Anterior cingulate cortex (tissue), 58 donors: ENCODE results near the gene VWA5A.

Experiments
- DNase-seq, 58 donors: peaks; one replicate each; lab custom pipeline; 2025; lab: John Stamatoyannopoulos, UW

VWA5A gene, protein sequence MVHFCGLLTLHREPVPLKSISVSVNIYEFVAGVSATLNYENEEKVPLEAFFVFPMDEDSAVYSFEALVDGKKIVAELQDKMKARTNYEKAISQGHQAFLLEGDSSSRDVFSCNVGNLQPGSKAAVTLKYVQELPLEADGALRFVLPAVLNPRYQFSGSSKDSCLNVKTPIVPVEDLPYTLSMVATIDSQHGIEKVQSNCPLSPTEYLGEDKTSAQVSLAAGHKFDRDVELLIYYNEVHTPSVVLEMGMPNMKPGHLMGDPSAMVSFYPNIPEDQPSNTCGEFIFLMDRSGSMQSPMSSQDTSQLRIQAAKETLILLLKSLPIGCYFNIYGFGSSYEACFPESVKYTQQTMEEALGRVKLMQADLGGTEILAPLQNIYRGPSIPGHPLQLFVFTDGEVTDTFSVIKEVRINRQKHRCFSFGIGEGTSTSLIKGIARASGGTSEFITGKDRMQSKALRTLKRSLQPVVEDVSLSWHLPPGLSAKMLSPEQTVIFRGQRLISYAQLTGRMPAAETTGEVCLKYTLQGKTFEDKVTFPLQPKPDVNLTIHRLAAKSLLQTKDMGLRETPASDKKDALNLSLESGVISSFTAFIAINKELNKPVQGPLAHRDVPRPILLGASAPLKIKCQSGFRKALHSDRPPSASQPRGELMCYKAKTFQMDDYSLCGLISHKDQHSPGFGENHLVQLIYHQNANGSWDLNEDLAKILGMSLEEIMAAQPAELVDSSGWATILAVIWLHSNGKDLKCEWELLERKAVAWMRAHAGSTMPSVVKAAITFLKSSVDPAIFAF

DNA sequence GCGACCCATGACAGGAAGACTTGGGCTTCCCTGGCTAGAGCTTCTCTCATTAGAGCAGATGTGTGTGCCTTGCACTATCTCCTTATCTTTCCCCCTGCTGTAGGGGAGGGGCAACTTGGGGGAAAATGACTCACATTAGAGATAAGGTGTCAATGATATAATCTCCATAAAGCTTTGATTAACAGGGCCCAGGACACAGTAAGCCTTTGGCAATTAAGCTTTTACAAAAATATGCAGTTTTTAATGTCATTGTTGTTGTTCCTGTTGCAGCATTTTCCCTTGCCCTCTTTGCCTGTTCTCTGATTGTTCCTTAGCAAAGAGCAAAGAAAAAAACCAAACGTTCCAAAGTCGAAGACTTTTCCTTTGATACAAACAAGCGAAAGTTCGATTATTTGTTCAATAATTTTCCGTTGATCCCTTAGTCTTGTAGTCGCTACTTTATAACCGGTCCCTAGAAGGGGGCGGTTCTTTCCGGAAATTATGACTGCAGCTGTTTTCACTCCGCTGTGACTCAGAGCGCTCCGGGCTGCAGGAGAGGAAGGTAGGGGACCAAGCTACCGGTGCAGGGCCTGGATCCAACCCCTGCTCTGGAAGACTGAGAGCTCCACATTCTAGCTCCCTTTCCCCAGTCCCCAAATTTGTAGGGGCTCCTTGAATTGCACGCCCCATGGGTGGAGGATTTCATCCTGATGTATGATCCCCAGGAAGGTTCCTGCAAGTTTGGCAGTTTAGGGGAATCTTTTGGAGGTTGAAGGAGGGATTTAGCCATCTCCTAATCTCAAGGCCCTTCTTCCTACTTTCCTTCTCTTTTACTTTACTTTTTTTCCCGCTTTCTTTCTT lies at the start of gene VWA5A:
Gene VWA5A (plus strand): TSS at position 509 of the 840 bp plus-strand sequence. CDS start 2,062 bp downstream, outside the sequence.
- peak in 53 of 58 donors; percentile 6 to 83 (median 33) for DNase-seq

DNA sequence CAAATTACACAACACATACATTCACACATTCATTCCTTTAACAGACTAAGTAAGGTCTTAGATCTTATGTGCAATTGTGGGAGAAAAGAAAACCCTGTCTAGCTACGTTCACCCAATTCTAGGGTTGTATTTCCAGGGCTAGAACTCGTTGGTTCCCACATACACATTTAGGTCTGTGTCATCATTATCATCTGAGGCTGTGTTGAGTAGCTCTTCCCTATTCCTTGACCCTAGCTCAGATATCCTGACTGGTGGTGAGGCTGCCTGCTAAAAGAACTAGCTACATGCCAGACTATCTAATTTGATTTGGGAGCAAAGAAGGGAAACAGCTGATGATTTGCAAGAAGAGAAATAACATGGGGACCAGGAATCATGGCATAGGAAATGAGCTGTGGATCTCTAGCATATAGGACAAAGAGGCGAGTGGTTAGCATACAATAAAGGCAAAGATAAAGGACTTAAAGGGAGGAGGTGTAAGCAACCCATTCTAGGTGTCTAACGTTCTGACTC lies 46.6 kb upstream of the VWA5A start:
- no peak for DNase-seq

DNA sequence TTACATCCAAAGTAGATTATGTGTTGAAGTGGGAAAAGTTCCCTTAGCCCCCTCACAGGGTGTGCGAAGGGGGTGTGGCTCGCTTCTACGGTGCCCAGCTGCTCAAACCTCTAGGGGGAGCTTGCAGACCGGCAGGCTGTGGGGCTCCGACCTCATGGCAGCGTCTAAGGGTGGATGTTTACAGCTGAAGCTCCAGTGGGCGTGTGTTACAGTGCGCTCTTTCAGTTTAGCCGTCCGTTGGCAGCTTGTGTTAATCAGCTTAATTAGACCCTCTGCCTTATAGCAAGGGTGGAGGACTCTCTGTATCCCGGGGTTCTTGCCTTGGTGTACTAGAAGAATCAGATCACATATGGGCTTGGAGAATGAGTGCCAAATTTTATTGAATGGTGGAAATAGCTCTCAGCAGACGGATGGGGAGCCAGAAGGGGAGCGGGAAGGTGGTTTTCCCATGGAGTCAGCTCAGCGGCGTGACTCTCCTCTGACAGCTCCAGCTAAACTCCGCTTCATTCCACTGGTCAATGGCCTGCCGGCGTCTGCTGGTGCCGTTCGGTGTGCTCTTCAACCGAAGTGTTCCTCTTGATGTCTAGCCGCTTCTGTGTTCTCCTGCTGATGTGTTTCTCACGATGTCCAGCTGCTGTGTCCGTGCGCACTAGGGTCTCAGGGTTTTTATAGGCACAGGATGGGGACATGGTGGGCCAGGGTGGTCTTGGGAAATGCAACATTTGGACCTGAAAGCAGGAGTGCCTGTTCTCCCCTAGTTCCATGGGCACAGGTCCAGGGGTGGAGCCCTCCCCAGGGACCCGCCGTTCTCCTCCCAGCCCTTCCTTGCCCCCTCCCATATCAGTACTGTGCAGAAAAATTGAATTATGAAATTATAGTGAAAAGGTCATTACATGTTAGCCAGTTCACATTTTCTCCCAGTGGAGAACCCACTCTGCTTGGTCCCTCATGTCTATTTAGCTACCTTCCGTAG lies 45.5 kb upstream of the VWA5A start:
- peak in 24 of 58 donors; percentile 7 to 61 (median 28) for DNase-seq

DNA sequence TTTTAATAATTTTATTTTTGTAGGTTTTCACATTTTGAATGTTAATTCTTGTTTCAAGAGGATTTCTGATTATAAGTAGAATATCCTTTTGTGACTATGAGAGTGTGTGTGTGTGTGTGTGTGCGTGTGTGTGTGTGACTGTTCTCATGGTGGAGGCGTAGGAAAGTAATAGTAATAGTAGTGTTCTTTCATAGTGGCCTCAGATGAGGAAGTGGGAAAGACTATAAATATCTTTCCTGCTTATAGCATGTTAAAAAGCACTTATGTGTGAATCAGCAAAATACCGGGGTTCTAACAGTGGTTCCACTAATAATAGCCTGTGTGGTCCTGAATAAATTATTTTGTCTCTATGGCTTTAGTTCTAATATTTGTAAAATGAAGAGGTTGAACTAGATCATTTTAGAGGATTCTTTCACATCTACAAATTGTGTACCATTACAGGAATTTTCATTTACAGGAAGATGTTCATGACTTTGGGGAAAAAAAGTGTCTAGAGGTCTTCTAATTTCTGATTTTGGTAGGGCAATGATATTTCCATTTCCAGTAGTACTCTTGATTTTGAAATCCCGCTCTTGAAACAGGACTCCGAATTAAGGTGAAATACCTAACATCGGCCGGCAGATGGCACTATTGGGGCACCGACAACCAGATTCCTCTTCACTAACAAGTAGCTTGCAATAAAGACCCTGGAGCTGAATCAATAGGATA lies 44.2 kb upstream of the VWA5A start:
- peak in 48 of 58 donors; percentile 13 to 80 (median 48) for DNase-seq

DNA sequence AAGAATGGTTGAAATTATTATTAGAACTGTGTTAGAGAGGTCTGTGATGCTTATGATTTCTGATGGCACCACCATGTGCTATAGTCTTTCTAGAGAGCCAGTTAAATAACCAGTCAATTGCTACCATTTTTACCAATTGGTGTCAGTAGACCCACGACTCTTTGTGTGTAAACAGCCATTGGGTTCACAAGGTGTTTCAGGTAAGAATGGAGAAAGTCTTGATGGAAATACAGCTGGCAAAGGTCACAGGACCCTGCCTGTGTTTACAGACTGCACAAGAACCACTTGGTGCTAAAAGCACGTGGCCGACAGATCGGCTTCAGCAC lies 43.7 kb upstream of the VWA5A start:
- DNase-seq = no peak

DNA sequence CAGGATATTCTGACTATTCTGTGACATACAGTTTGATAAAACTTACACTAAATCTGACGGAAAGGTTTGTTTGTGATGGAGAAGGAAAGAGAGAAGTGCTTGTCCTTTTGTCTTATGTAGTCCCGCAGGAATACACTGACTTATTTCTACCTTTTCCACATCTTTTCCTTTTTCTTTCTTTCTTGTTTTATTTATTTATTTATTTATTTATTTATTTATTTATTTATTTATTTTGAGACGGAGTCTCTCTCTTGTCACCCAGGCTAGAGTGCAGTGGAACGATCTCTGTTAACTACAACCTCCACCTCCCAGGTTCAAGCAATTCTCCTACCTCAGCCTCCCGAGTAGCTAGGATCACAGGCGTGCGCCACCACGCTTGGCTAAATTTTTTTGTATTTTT lies 43.1 kb upstream of the VWA5A start:
- DNase-seq = no peak

DNA sequence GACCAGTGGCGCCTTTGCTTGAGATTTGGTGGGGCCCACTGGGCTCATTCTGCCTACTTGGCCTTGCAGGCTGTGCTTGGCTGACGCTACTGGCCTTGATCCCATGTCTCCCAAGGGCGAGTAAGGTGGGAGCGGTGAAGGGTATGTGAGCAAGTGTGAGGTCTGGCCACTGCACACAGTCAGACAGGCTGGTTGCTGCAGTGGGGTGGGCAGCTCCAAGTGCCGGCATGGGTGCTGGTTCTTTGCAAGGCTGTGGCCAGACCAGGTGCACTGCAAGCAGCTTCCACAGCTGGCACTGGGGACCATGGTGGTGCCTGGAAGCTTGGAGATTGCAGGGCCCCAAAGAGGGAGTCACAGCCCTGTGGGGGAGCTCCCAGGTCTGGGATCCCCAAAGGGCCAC lies 40.7 kb upstream of the VWA5A start:
- DNase-seq = no peak

DNA sequence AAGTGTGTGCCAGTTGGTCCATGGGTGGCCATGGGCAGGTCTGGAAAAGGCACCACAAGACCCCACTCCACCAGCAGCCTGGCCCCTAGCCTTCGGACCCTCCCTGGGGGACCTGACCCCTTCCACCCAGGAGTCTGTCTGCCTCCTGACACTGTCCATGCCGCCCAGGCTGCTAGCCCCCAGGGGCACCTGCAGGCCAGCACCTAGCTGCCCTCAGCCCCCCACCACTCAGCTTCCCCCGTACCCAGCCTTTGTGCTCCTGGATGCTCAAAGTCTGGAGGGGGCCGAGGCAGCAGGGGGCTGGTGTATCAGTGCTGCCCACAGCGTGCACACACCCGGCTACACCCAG lies 39.8 kb upstream of the VWA5A start:
- no peak for DNase-seq

DNA sequence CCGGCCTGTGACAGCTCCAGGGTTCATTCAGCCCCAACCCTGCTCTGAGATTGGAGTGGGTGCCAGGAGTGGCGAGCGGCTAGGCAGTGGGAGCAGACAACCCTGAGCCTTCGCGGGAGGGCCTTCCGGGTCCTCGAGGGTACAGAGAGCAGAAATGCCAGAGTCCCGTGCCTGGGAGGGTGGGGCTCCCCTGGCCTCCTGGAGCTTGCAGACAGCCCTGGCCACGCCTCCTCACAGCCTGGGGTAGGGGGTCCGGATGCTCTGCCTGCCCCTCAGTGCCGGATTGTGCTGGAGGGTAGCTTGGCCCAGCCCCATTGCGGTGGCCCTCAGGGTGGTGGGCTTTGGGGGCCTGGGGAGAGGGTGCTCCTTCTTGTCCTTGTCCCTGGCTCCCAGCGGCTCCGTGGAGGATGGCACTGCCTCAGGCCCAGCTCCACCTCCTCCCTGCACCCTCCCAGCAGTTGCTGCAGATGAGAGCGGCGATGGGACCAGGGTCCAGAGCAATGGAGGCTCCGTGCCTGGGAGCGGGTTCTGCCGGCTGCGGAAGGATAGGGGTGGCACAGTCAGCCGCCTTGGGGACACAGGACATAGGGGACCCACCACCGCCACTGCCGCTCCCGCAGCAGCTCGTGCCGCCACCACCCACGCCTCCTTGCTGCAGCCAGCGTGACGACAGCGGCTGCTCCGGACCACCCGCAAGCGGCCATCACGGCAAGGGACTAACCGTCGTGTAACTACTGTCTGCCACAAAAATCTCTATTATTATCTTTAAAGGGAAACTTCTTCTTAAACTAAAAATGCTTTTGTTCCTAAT lies 39.2 kb upstream of the VWA5A start:
- DNase-seq = peak in 39 of 58 donors; percentile 13 to 79 (median 52)

DNA sequence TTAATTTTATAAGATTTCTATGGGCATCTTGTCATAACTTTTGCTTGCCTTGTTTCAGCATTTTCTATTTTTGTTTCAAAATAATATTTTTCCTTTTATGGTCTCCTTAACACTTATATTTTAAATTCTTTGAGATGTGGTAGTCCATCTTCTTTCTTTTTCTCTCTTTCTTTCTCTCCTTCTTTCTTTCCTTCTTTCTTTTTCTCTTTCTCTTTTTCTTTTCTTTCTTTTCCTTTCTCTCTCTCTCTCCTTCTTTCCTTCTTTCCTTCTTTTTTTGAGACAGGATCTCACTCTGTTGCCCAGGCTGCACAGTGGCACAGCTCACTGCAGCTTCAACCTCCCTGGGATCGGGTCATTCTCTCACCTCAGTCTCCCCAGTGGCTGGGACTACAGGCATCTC lies 38.0 kb upstream of the VWA5A start:
- no peak for DNase-seq

DNA sequence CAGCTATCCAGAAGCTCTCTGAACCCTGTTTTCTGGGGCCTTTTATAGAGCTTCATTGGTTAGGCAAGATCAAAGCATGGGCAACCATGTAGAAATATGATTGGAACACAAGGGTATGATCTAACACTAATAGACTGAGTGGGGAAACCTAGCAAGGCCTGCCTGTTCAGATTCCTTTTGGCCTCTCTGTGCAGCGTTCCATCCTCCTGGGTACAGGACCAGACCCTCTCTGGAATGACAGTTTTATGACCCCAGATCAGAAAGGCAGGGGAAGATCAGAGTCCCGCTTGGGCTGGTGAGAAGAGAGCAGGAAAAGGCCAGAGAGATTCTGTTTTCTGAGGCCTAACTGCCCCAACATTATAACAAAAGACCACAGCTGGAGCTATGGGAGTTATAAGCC lies 36.7 kb upstream of the VWA5A start:
- no peak for DNase-seq

DNA sequence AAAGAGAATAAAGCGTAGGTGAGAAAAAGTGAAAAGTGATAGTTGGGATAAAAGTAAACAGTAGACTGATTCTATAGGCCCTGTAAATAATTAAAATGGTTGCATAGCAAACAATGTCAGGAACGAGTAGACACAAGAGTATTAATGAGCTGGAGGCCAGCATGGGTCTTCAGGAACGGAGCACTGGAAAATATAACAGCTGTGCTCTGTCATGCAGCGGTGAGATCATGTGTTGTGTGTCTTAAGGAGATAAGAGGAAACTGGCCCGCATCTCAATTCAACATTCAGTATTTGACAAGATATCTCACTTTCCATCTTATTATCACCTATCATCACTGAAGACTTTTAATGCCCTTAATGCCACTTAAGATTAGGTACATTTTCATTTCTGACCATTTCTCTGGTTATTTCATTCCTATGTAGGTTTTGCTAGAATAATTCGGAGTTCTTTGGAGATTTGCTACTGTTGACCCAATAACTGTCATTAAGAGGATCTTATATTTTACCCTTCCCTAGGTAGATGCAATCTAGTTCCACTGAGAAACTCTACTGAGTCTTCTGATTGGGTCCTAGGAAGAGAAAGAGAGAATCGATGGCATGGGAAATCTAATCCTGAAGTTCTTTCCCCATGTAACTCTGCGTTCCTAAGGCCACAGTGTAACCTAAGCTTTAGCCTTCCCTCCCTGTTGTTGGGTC lies 35.5 kb upstream of the VWA5A start:
- DNase-seq = no peak

DNA sequence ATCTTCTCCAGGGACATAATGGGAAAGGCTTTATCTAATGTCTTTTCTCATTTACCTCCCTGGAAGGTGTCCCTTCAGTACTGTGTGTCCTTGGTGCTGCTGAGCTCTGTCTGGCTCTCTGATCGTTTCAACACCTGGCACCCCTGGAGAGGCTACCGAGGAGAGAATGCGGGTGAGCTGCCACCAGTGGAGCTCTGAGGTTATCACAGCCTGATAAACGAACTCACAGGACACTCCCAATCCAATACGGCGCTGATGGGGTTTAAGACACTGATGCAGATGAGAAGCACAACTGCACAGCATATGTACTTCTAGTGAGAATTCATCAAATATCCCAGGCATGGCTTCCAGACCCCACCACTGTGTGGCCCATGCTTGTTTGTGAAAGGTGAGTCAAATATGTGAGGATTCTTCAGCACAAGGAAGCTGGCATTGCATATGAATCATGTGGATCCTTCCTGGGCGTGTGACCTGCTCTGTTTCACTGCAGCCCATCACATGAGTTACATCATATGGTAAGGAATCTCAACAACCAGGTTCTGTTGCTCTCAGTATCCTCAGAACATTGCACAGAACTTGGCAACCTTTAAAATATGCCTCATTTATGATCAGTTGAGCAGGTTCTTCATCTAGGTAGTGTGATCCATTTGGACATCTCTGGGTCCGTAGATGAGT lies 34.8 kb upstream of the VWA5A start:
- no peak for DNase-seq

DNA sequence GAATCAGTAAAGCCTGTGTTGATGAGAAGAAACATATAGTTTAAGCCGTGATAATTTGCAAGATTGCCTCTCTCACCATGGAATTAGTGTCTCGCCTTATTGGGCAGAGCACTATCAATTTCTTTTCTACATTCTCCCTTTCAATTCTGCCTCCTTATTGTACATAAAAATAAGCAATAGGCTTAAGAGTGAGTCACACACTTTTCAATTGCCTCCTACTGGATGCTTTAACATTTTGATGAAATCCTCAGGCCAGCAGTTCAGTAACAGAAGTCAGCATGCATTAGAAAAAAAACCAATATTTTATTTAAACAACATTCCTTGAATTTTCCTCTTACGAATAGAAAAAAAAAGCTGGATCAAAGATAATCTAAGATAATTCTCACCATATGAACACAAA lies 33.8 kb upstream of the VWA5A start:
- no peak for DNase-seq

DNA sequence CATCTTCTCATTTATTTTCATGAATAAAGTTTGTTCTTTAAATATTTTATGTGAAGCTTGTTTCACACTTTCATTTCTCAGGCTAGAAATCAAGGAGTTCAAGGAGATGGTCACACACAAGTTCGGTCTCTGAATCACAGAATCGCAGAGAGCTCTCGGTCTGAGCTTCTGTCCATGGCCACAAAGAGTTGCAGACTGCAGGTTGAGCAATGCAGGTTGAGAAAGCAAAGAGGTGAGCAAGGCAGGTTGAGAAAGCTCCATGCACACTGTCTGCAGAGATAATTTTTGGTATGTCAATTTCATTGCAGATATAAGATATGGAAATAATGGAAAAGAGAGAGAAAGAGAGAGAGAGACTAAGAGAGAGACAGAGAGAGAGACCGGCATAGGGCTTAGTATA lies 32.9 kb upstream of the VWA5A start:
- DNase-seq = no peak

DNA sequence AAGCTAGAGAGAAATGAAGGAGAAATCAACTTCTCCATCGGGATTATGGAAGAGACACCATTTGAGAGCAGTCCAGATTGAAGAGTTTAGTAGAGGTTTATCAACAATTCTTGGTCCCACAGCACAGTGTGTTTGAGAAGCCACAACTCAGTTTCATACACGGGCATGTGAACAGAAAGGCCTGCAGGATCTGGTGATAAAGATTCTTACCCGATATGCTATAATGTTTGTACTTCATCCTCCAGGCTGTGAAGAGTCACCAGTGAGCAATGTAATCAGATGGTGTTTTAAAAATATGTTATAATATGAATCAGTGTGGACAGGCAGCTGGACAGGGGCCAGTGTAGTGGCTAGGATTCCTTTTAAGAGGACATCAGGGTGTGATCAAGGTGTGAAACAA lies 29.7 kb upstream of the VWA5A start:
- DNase-seq = no peak
